Measurements from ENCODE around the gene DNAH9. TPM values are rescaled to one million over a fixed set of nuclear protein-coding genes. Genes with fewer than 3 reads are reported as not detected.

The DNAH9 gene
- total and polyA plus RNA-seq, 2 of the 8 experiments (the other 6 are each of a cell fraction or from before 2014, with no cell fraction given): 0.21 to 0.86 TPM

DNA sequence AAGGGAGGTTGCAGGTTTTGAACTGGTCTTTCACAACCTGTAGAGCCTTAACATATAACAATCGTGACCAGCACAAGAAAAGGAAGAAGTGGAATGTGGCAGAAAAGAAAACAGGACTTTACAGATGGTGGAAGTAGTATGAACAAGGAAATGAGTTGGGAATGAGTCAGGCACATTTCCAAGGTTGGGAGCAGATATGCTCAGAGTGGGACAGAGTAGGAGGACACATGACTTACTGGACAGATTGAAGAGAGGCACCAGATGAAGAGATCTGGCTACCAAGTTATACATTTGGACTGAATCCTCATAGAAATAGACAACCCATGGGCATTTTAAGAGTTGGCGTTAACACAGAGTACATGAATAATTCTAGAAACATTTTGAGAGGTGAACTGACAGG is 303.7 kb downstream of the DNAH9 start:
- no peak overlapping the region for H2BK20ac ChIP-seq (ENCODE audit: low read length)
- H3K56ac ChIP-seq (replicated peaks; ENCODE audit: insufficient read length, low read depth, low read length): no peak overlapping the region
- H4K20me1 ChIP-seq (replicated peaks in 1 of 2; ENCODE audit: control insufficient read depth in 1 of 2, insufficient read depth in 2 of 2, low read length in 2 of 2): no peaks in the 10 kb centered on the region
- WGBS, 2 experiments (ENCODE audit: extremely low coverage in 1 of 2, insufficient coverage in 1 of 2, insufficient read length in 1 of 2, insufficient replicate concordance in 2 of 2, low coverage in 1 of 2, low lambda C conversion rate in 2 of 2, missing lambda C conversion rate in 1 of 2): 100% methylated on average over 2 of the region's 2 CpGs; no CpG with 5 or more reads in 1 of the 2 experiments
- no peak overlapping the region for H2AFZ ChIP-seq (ENCODE audit: low read length)
- H3K23me2 ChIP-seq (ENCODE audit: low read depth, low read length): no peaks in the 10 kb centered on the region
- no peak overlapping the region for H3K4ac ChIP-seq (replicated peaks; ENCODE audit: insufficient read length, low read depth, low read length)
- no peak overlapping the region for H3K14ac ChIP-seq (ENCODE audit: insufficient read length)
- H3K27ac ChIP-seq (ENCODE audit: low read depth, low read length): no peak overlapping the region
- H2BK5ac ChIP-seq (ENCODE audit: low read depth, low read length): no peak overlapping the region
- ChIA-PET POLR2A (ENCODE audit: partially characterized antibody) (no interaction called here), CTCF (ENCODE audit: partially characterized antibody) (interaction anchor here (1.3 to 2.2 kb wide), 2 partner anchors 17 to 33 kb away, joined by 5 to 8 read pairs; no protein-coding TSS in a partner anchor)
- no peak overlapping the region for H3K4me3 ChIP-seq (ENCODE audit: extremely low read depth in 1 of 4, insufficient read depth in 2 of 4, low read depth in 3 of 4, low read length in 4 of 4)
- no peak overlapping the region for H2AK5ac ChIP-seq (ENCODE audit: low read depth, low read length)
- no peaks in the 10 kb centered on the region for H3K79me2 ChIP-seq (ENCODE audit: control insufficient read depth in 1 of 2, insufficient read depth in 2 of 2, low read length in 2 of 2)
- FAIRE-seq (no peak), DNase-seq (ENCODE audit: low read depth in 1 of 2, low spot score in 2 of 2) (no peak)
- H3K4me2 ChIP-seq (ENCODE audit: insufficient read depth in 1 of 2, low read depth in 2 of 2, low read length in 2 of 2): no peak overlapping the region
- H2BK120ac ChIP-seq (replicated peaks; ENCODE audit: low read depth, low read length): no peak overlapping the region
- peaks cover 0 to 3% (median 1%) of the 10 kb centered on the region in 4 experiments; a peak in 3 of 7 replicates for H3K4me1 ChIP-seq (replicated peaks in 1 of 4; ENCODE audit: control insufficient read depth in 3 of 4, insufficient read depth in 4 of 4, low read length in 3 of 4)
- H3K9ac ChIP-seq (replicated peaks in 1 of 4; ENCODE audit: extremely low read depth in 1 of 4, low read depth in 3 of 4, low read length in 3 of 4): no peak overlapping the region
- H4K8ac ChIP-seq (ENCODE audit: extremely low read depth, insufficient read depth, low read length): no peak overlapping the region
- H4K5ac ChIP-seq (ENCODE audit: insufficient read length, low read depth, low read length): no peak overlapping the region
- no peaks in the 10 kb centered on the region for H3K79me1 ChIP-seq (ENCODE audit: low read depth, low read length)
- no peak overlapping the region for H4K91ac ChIP-seq (replicated peaks; ENCODE audit: insufficient read length, low read length)
- H3K18ac ChIP-seq (ENCODE audit: extremely low read depth, low read length): no peak overlapping the region
- H3K36me3 ChIP-seq (ENCODE audit: control insufficient read depth in 2 of 4, insufficient read depth in 4 of 4, low read length in 3 of 4): no peaks in the 10 kb centered on the region
- H3K27me3 ChIP-seq (replicated peaks in 1 of 4; ENCODE audit: control insufficient read depth in 3 of 4, extremely low read depth in 1 of 4, insufficient read depth in 3 of 4, low read length in 3 of 4): no peaks in the 10 kb centered on the region
- H2BK12ac ChIP-seq (ENCODE audit: low read depth, low read length): no peak overlapping the region
- TF ChIP-seq POLR2A (IDR thresholded peaks at IDR 0.05; ENCODE audit: control extremely low read depth in 1 of 2, low read depth in 2 of 2, low read length in 2 of 2): no peak
- TF ChIP-seq SIX5 (IDR thresholded peaks at IDR 0.05; ENCODE audit: low read depth, low read length): no peak
- TF ChIP-seq RFX5 (IDR thresholded peaks at IDR 0.05; ENCODE audit: borderline replicate concordance, low read depth, low read length): no peak
- TF ChIP-seq GABPA (IDR thresholded peaks at IDR 0.05; ENCODE audit: borderline replicate concordance, insufficient read depth, low read length): no peak
- TF ChIP-seq EP300 (IDR thresholded peaks at IDR 0.05; ENCODE audit: borderline replicate concordance in 1 of 2, low read depth in 2 of 2, low read length in 2 of 2): no peak
- no peak for TF ChIP-seq YY1 (IDR thresholded peaks at IDR 0.05; ENCODE audit: low read depth, low read length)
- TF ChIP-seq, protein P1, sequence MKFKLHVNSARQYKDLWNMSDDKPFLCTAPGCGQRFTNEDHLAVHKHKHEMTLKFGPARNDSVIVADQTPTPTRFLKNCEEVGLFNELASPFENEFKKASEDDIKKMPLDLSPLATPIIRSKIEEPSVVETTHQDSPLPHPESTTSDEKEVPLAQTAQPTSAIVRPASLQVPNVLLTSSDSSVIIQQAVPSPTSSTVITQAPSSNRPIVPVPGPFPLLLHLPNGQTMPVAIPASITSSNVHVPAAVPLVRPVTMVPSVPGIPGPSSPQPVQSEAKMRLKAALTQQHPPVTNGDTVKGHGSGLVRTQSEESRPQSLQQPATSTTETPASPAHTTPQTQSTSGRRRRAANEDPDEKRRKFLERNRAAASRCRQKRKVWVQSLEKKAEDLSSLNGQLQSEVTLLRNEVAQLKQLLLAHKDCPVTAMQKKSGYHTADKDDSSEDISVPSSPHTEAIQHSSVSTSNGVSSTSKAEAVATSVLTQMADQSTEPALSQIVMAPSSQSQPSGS (IDR thresholded peaks at IDR 0.05; ENCODE audit: low read length): no peak
- TF ChIP-seq POU5F1 (IDR thresholded peaks at IDR 0.05; ENCODE audit: low read depth, low read length): no peak
- TF ChIP-seq JUND (IDR thresholded peaks at IDR 0.05; ENCODE audit: low read length): no peak
- no peak for TF ChIP-seq SP4 (IDR thresholded peaks at IDR 0.05; ENCODE audit: low read length)
- TF ChIP-seq ASH2L (IDR thresholded peaks at IDR 0.05; ENCODE audit: low read length): no peak
- H3K23ac ChIP-seq (ENCODE audit: insufficient read length): no peak overlapping the region
- no peaks in the 10 kb centered on the region for H3K9me3 ChIP-seq (ENCODE audit: insufficient read depth in 2 of 2, low read depth in 1 of 2, low read length in 1 of 2)
- no peak overlapping the region for H2BK15ac ChIP-seq (ENCODE audit: low read length)

All from H1 (cell line).